ENCODE measurements around the gene MLLT3.

MLLT3 gene

DNA sequence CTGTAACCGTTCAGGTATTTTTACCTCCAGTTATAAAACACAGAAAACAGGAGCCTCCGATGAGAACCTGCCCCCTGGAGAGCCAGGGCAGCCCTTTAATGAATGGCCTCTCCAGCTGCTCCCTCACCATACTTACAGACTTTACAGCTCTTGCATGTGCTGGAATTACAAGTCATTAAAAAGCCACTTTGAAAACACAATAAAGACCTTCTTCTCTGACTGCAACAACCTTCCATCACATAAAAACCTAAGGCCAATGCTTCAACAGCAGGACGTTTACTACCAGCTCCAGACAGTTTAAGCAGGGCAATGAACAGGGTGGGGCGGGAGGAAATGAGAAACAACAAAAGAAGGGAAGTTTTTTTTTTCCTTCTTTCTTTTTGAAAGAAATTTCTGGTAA, 213.8 kb downstream of the MLLT3 start:
- Histone ChIP-seq H3K9me3 (ENCODE audit: severe bottlenecking) (no peaks in the 10 kb centered on the region), H3K36me3 (no peaks in the 10 kb centered on the region), H3K4me3 (ENCODE audit: low read depth, low read length) (no peak overlapping the region), H3K27me3 (ENCODE audit: insufficient read depth, low read depth, severe bottlenecking) (no peaks in the 10 kb centered on the region), H3K27ac (no peak overlapping the region)
- DNase-seq: no peak
- no peak for TF ChIP-seq CTCF (IDR thresholded peaks at IDR 0.05; ENCODE audit: low read depth, low read length)

DNA sequence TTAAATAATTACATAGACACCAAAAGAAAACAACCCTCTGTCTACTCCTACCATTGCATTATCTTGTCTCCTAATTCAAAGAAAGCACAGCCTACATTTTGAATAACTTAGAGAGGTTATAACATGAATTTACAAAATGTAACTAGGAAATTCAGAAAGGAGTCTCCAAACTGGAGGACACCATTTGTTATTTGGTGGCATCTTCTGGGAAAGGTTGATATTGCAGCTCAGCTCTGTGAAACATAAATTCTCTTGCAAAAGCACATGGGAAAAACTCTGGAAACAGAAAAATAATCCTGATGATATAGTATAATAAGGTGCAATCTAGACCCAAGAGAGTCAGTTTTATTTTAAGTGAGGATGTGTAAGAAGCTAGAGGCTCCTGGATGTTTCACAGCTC, 215.3 kb downstream of the MLLT3 start:
- H3K36me3 ChIP-seq: no peaks in the 10 kb centered on the region
- no peaks in the 10 kb centered on the region for H3K27me3 ChIP-seq (ENCODE audit: insufficient read depth, low read depth, severe bottlenecking)
- TF ChIP-seq CTCF (IDR thresholded peaks at IDR 0.05; ENCODE audit: low read depth, low read length): no peak
- no peak overlapping the region for H3K27ac ChIP-seq
- no peak overlapping the region for H3K4me3 ChIP-seq (ENCODE audit: low read depth, low read length)
- H3K9me3 ChIP-seq (ENCODE audit: severe bottlenecking): no peaks in the 10 kb centered on the region
- no peak for DNase-seq

DNA sequence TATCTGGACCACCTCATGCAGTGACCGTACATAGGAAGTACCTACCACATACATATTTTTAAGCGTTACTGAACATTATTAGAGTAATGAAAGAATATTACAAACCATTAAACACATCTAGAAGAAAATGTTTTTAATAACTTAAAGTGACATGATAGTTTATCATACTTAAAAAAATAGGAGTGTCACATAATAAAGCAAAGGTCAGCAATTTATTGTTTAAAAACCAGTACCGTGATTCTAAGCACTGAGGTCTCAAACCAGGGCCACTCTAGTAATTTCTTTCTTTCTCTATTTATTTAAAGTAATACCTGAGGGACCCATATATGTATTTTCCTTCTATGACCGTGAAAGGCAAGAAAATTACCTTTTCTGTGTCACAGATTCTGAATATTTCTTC, 216.0 kb downstream of the MLLT3 start:
- Histone ChIP-seq H3K27me3 (ENCODE audit: insufficient read depth, low read depth, severe bottlenecking) (no peaks in the 10 kb centered on the region), H3K9me3 (ENCODE audit: severe bottlenecking) (no peaks in the 10 kb centered on the region), H3K4me3 (ENCODE audit: low read depth, low read length) (no peak overlapping the region), H3K27ac (no peak overlapping the region), H3K36me3 (no peaks in the 10 kb centered on the region)
- TF ChIP-seq CTCF (IDR thresholded peaks at IDR 0.05; ENCODE audit: low read depth, low read length): no peak
- DNase-seq: no peak

DNA sequence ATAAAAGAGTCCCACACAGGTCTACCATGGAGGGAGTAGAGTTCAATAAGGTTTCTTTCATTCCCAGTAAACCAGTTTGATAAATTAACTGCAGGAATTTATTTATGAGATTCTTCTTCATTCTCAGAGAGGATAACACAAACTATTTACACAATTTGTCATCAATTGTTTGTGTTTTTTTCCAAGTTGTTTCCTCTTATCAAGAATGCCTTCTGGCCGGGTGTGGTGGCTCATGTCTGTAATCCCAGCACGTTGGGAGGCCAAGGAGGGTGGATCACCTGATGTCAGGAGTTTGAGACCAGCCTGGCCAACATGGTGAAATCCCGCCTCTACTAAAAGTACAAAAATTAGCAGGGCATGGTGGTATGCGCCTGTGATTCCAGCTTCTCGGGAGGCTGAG, 216.7 kb downstream of the MLLT3 start:
- H3K27ac ChIP-seq: no peak overlapping the region
- DNase-seq: no peak

DNA sequence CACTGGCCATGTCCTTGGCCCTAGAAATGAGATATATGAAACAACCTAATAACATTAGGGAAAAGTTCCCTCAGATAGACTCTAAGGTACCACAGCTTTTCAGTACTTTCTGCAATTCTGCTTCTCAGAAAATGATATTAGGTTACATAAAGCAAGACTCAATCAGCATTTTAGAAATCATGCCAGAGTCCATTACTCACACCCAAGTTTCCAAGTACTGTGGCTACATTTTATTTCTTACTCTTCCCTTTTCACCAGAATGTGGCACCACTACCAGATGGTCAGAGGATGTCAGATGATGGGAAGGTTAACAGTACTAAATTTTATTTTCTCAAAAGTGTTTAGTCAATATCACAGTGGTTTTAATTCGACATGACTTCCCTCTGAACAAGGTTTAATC, 217.2 kb downstream of the MLLT3 start:
- no peaks in the 10 kb centered on the region for H3K27me3 ChIP-seq (ENCODE audit: insufficient read depth, low read depth, severe bottlenecking)
- H3K9me3 ChIP-seq (ENCODE audit: severe bottlenecking): no peaks in the 10 kb centered on the region
- H3K27ac ChIP-seq: no peak overlapping the region
- no peak overlapping the region for H3K4me3 ChIP-seq (ENCODE audit: low read depth, low read length)
- H3K36me3 ChIP-seq: no peaks in the 10 kb centered on the region
- TF ChIP-seq CTCF (IDR thresholded peaks at IDR 0.05; ENCODE audit: low read depth, low read length): no peak
- no peak for DNase-seq

More for the DNA sequence above, 216.7 kb downstream of the MLLT3 start:
- Histone ChIP-seq H3K4me3 (ENCODE audit: low read depth, low read length) (no peak overlapping the region), H3K27me3 (ENCODE audit: insufficient read depth, low read depth, severe bottlenecking) (no peaks in the 10 kb centered on the region), H3K9me3 (ENCODE audit: severe bottlenecking) (no peaks in the 10 kb centered on the region), H3K36me3 (no peaks in the 10 kb centered on the region)
- no peak for TF ChIP-seq CTCF (IDR thresholded peaks at IDR 0.05; ENCODE audit: low read depth, low read length)

- DNase-seq: no peak
- Histone ChIP-seq H3K36me3 (no peaks in the 10 kb centered on the region), H3K9me3 (ENCODE audit: severe bottlenecking) (no peaks in the 10 kb centered on the region), H3K27me3 (ENCODE audit: insufficient read depth, low read depth, severe bottlenecking) (no peaks in the 10 kb centered on the region), H3K4me3 (ENCODE audit: low read depth, low read length) (no peak overlapping the region), H3K27ac (no peak overlapping the region)
- TF ChIP-seq CTCF (IDR thresholded peaks at IDR 0.05; ENCODE audit: low read depth, low read length): no peak
These were observed 218.0 kb downstream of the MLLT3 start for GRCh38 chr9:20404192-20404813.

Data from WERI-Rb-1 (cell line).